T-helper 2 cell treated with Interferon-gamma antibody and Interleukin-4, amounts not matched to agents 100 ng/mL and 5 ng/mL, for 36 hours (primary cell): ENCODE measurements around the gene GDF15. TPM values are rescaled to one million over a fixed set of nuclear protein-coding genes. Genes with fewer than 3 reads are reported as not detected.

ENCODE experiments used
- intact Hi-C: fragments of 100-400 bp; cut with micrococcal nuclease; formaldehyde crosslinking; loops from one replicate; pipeline ENCODE4 v1.15.1; 2023
- total RNA-seq: library from RNA; stranded (reverse); gene quantifications from 2 replicates; pipeline ENCODE4 v1.2.3, GENCODE V29; 2022

GDF15 gene
- total RNA-seq, 1 donor from 2014 or later, result not detected

- intact Hi-C loops, result loop anchor here (1.0 kb wide), 1 partner anchor 10 kb away; the partner anchor contains the start of gene SSBP4
Observed at GRCh38 chr19:18428787-18429674, 43.1 kb downstream of the GDF15 start.

DNA sequence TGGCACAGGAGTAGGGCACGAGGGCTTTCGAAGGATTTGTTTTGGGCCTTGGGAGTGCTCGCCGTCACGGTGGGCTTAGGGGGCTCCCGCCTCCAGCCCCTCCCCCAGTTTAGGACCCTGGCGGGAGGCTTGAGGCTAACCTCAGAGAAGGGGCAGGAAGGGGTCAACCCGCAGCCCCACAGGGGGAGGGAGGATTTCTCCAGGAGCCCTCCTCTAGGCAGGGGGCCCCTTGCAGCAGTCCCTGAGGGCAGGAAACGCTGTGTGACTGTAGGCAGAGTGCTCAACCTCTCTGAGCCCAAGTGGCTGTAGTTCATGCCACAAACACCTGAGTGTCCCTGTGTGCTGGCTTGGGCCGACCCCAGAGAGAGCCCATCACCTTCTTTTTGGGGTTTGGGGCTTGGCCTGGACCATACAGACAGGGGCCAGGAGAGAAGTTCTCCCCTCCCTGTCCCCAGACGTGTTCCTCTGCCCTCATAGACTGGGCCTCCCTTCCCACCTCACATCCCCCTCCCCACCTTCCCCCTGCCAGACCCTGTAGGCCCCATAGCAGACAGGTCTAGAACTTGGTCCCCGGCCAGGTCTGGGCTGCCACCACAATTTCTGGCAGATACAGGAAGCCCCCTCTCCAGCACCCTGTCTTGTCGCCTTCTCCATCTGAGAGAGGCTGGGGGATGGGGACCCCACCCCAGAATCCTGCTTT, 43.9 kb downstream of the GDF15 start:
- intact Hi-C loops, result loop anchor here (1.0 kb wide), 1 partner anchor 11 kb away; the partner anchor contains the start of gene SSBP4

DNA sequence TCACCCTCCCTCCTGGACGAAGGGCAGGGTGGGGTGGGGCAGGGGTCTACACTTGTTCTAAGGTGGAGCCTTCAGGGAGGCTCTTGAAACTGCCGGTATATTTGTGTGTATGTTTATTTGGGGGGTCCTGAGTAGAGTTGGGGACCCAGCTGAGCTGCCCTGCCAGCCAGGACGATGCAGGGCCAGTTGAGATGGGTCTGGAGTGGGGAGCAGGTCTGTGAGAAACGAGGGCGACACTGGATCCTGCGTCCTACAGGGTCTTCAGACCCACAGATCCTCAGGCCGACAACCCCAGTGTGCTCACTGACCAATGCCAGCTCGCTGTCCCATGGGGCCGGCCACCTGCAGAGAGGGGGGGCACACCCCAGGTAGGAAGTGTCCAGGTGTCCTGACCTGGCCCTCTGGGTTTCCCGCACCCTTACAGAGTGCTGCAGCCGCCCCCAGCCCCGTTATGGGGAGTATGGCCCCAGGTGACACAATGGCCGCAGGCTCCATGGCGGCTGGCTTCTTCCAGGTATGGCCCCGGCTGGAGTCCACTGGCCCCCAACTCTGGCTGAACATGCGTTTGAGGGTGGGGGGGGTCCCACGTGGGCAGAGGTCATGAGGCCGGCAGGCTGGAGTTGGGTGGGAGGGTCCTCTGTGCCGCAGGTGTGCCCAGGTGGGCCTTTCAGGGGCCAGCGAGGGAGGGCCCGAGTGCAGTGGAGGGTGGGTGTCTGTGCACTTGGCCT, 44.6 kb downstream of the GDF15 start:
- intact Hi-C loops, result no loop called here

GRCh38 chr19:18431351-18432197, 45.6 kb downstream of the GDF15 start:
- intact Hi-C loops, result no loop called here

DNA sequence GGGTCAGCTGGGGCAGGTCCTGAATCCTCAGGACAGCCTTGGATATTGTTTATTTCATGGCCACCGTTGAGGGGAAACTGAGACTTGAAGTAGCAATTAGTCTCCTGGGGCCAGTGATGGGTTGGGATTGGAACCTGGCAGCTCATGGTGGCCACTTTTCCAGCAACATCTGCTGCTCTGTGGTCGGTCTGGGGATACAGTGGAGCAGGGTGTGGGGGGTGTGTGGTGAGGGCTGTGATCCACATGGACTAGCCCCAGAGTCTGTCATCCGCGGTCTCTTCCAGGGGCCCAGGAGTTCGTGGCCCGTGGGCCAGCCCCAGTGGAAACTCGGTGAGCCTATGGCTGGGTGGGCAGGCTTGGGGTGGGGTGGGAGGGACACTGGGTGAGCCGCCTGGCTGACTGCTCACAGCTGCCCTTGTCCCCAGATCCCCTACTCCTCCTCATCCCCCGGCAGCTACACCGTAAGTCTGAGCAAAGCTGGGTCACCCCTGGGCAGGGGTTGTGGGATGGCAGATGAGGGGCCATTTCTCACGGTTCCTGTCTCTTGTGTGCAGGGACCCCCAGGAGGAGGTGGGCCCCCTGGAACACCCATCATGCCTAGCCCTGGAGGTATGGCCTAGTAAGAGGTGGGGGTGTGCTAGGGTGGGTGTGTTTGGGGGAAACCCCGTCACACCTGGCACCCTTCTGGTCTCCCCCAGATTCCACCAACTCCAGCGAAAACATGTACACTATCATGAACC, 46.5 kb downstream of the GDF15 start:
- intact Hi-C loops, result no loop called here

DNA sequence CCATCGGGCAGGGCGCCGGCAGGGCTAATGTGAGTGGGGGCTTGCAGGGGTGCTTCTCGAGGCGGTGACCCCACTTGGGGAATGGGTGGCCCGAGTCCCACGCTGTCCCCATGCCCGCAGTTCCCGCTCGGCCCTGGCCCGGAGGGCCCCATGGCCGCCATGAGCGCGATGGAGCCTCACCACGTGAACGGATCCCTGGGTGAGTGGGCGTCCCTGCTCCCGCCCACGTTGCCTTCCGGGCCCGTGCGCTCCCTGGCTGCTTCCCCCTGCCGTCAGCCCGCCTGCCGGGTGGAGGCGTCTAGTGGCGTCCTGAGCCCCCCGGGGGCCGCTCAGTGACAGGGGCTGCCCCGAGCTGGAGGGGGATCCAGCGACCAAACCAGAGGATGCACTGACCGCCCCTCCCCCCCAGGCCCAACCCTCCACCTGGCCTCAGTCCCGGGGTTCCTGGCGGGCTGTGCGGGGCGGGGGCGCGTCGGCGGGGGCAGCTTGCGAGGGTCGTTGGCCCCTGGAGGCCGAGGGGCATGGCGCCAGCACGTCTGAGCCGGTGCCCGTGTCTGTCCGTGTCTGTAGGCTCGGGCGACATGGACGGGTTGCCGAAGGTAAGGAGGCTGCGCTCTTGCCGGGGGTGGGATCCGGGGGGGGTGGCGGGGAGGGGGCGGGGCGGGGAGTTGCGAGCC, 47.2 kb downstream of the GDF15 start:
- intact Hi-C loops, result no loop called here

- intact Hi-C loops, result no loop called here
Observed at GRCh38 chr19:18433735-18434398, 47.9 kb downstream of the GDF15 start.

GRCh38 chr19:18434411-18435175, 48.6 kb downstream of the GDF15 start:
- intact Hi-C loops, result no loop called here

- intact Hi-C loops, result no loop called here
Observed at GRCh38 chr19:18435178-18435841, 49.4 kb downstream of the GDF15 start.

- intact Hi-C loops, result no loop called here
Observed at GRCh38 chr19:18435842-18436670, 50.1 kb downstream of the GDF15 start.

- intact Hi-C loops, result no loop called here
Observed at GRCh38 chr19:18436671-18437490, 50.9 kb downstream of the GDF15 start.

GRCh38 chr19:18437491-18438330, 51.8 kb downstream of the GDF15 start, which contains the start of gene ISYNA1:
TSS of gene ISYNA1 (minus strand) at chr19:18438133. CDS start at chr19:18437979, 154 bp downstream.
- intact Hi-C loops, result no loop called here

GRCh38 chr19:18438331-18439024, 52.5 kb downstream of the GDF15 start:
- intact Hi-C loops, result no loop called here
